Stromal cell of bone marrow (primary cell): ENCODE measurements around the gene RIPOR2.
A peak's percentile ranks its signal among the peaks of the same experiment; 100 is the strongest.

Experiments
- DNase-seq: peaks from one replicate; pipeline ENCODE4 v3.0.0-alpha.2; 2012; ENCODE audit warnings: low read depth

RIPOR2 gene

GRCh38 chr6:24844061-24844460, 91.7 kb downstream of the RIPOR2 start:
- DNase-seq = no peak

- no peak for DNase-seq
Observed at GRCh38 chr6:24840187-24840586, 95.6 kb downstream of the RIPOR2 start.

GRCh38 chr6:24838994-24839393, 96.8 kb downstream of the RIPOR2 start:
- no peak for DNase-seq

- peak; percentile 63 for DNase-seq
Observed at GRCh38 chr6:24838081-24838480, 97.7 kb downstream of the RIPOR2 start.

- DNase-seq = peak; percentile 14
Observed at GRCh38 chr6:24836109-24836508, 99.7 kb downstream of the RIPOR2 start.

- no peak for DNase-seq
Observed at GRCh38 chr6:24833711-24834386, 101.9 kb downstream of the RIPOR2 start.

GRCh38 chr6:24832794-24833193, 103.0 kb downstream of the RIPOR2 start:
- DNase-seq = no peak

GRCh38 chr6:24831771-24832716, 103.7 kb downstream of the RIPOR2 start:
- DNase-seq = peak; percentile 61

- no peak for DNase-seq
Observed at GRCh38 chr6:24829657-24830056, 106.1 kb downstream of the RIPOR2 start.

- DNase-seq = no peak
Observed at GRCh38 chr6:24827970-24828369, 107.8 kb downstream of the RIPOR2 start.

- no peak for DNase-seq
Observed at GRCh38 chr6:24827162-24827561, 108.6 kb downstream of the RIPOR2 start.

- DNase-seq = no peak
Observed at GRCh38 chr6:24825130-24825630, 110.6 kb downstream of the RIPOR2 start.

GRCh38 chr6:24824142-24824938, 111.4 kb downstream of the RIPOR2 start:
- peak; percentile 25 for DNase-seq

GRCh38 chr6:24823185-24823584, 112.6 kb downstream of the RIPOR2 start:
- no peak for DNase-seq

- DNase-seq = no peak
Observed at GRCh38 chr6:24822696-24823095, 113.1 kb downstream of the RIPOR2 start.

- no peak for DNase-seq
Observed at GRCh38 chr6:24821860-24822444, 113.8 kb downstream of the RIPOR2 start.

- DNase-seq = no peak
Observed at GRCh38 chr6:24818346-24818745, 117.4 kb downstream of the RIPOR2 start.

- no peak for DNase-seq
Observed at GRCh38 chr6:24809728-24810127, 126.0 kb downstream of the RIPOR2 start.

GRCh38 chr6:24807584-24807983, 128.2 kb downstream of the RIPOR2 start:
- DNase-seq = no peak

- no peak for DNase-seq
Observed at GRCh38 chr6:24802271-24803059, 133.3 kb downstream of the RIPOR2 start.

- DNase-seq = no peak
Observed at GRCh38 chr6:24799541-24799915, 136.2 kb downstream of the RIPOR2 start.
